K562 (cell line): ENCODE data around the gene MEF2C. TPM values are rescaled to one million over a fixed set of nuclear protein-coding genes. Genes with fewer than 3 reads are reported as not detected.

Experiments
- ATAC-seq: fragments of 200-7000 bp; cut with Tn5 transposase; 3 replicates; pipeline ENCODE4 v1.9.1; 2020; ENCODE audit warnings: moderate library complexity
- BruUV-seq: library from RNA; stranded (reverse); fragments of 400-500 nt; replicated peaks from 2 replicates; lab custom pipeline; 2021; lab: Mats Ljungman, UMichigan
- CTCF ChIA-PET: fragments of 300-600 bp; formaldehyde crosslinking; extraction: SDS; loops from one replicate; lab custom pipeline; 2021; ENCODE audit warnings: low intra/inter-chr PET ratio; lab: Yijun Ruan, JAX
- POLR2A ChIA-PET: fragments of 300-600, 350-650 bp; sonication (Branson Sonifier 250); formaldehyde crosslinking; extraction: SDS; loops from one replicate; lab custom pipeline; 2021; ENCODE audit warnings: antibody characterized with exemption, inconsistent platforms; lab: Yijun Ruan, JAX
- DNase-seq, 4 experiments: peaks; one replicate each; pipeline versions ENCODE4 v3.0.0 to v3.0.0-alpha.2; 2011 to 2018; ENCODE audit warnings: low spot score in 3 of 4, mixed read lengths in 3 of 4; ENCODE audit errors: extremely low read depth in 1 of 4
- FAIRE-seq: peaks from 2 replicates; lab custom pipeline; 2011; peaks lifted over from hg19 to GRCh38; lab: Jason Lieb, UNC
- H2AFZ ChIP-seq: 2 replicates; pipeline ENCODE4 v1.6.0; 2011; ENCODE audit warnings: low read depth, low read length, control low read depth, inconsistent platforms
- H3K27ac ChIP-seq: fragments of 200-600 bp; 3 replicates; pipeline ENCODE4 v1.8.0; 2011; ENCODE audit warnings: low read depth, mild to moderate bottlenecking, control low read depth, inconsistent platforms, low read length, moderate library complexity, mixed read lengths; ENCODE audit errors: extremely low read depth
- H3K27me3 ChIP-seq, 2 experiments: fragments of 300-600 bp in 1 of 2; 2 replicates in 1 of 2; 3 replicates in 1 of 2; pipeline versions ENCODE4 v1.6.0 to v1.8.0; 2011; ENCODE audit warnings: inconsistent platforms in 2 of 2, low read length in 2 of 2, mild to moderate bottlenecking in 1 of 2, mixed read lengths in 1 of 2, moderate library complexity in 1 of 2; ENCODE audit not compliant: control insufficient read depth in 2 of 2, insufficient read depth in 2 of 2
- H3K36me3 ChIP-seq: fragments of 300-600 bp; 3 replicates; pipeline ENCODE4 v1.8.0; 2011; ENCODE audit warnings: mild to moderate bottlenecking, low read length, inconsistent platforms; ENCODE audit not compliant: control insufficient read depth, insufficient read depth
- H3K4me1 ChIP-seq, 2 experiments: fragments of 200-600 bp in 1 of 2; replicated peaks in 1 of 2; 2 replicates in 1 of 2; 3 replicates in 1 of 2; pipeline versions ENCODE4 v1.5.1 to v1.8.0; 2011; ENCODE audit warnings: inconsistent platforms in 2 of 2, low read length in 2 of 2, mild to moderate bottlenecking in 1 of 2, mixed read lengths in 1 of 2, moderate library complexity in 1 of 2; ENCODE audit not compliant: control insufficient read depth in 2 of 2, insufficient read depth in 2 of 2
- H3K4me2 ChIP-seq: 2 replicates; pipeline ENCODE4 v1.6.1; 2011; ENCODE audit warnings: low read length, control low read depth, inconsistent platforms, mixed read lengths; ENCODE audit not compliant: insufficient read depth
- H3K4me3 ChIP-seq: fragments of 200-600 bp; sonication (generic), shearing (Covaris generic); 2 replicates; pipeline ENCODE4 v1.5.1; 2016; ENCODE audit warnings: control low read depth, inconsistent platforms
- H3K79me2 ChIP-seq: fragments of 200-600 bp; 3 replicates; pipeline ENCODE4 v1.8.0; 2011; ENCODE audit warnings: low read length, inconsistent platforms; ENCODE audit not compliant: control insufficient read depth, insufficient read depth
- H3K9ac ChIP-seq, 2 experiments: 2 replicates each; pipeline versions ENCODE4 v1.6.0 to v1.6.1; 2011; ENCODE audit warnings: low read depth in 2 of 2, low read length in 2 of 2, control low read depth in 1 of 2, inconsistent platforms in 1 of 2, mild to moderate bottlenecking in 1 of 2, mixed read lengths in 1 of 2; ENCODE audit not compliant: insufficient read depth in 1 of 2
- H3K9me1 ChIP-seq: one replicate; pipeline ENCODE4 v1.6.0; 2011; ENCODE audit warnings: inconsistent platforms, mild to moderate bottlenecking, low read length, moderate library complexity; ENCODE audit not compliant: control insufficient read depth, insufficient read depth
- H3K9me3 ChIP-seq: replicated peaks from 2 replicates; pipeline ENCODE4 v1.5.1; 2011; ENCODE audit warnings: low read depth, low read length, inconsistent platforms; ENCODE audit not compliant: control insufficient read depth, insufficient read depth
- H4K20me1 ChIP-seq: replicated peaks from 2 replicates; pipeline ENCODE4 v1.6.1; 2011; ENCODE audit warnings: low read length, inconsistent platforms, mixed read lengths; ENCODE audit not compliant: control insufficient read depth, insufficient read depth
- CAMTA2 ChIP-seq: fragments of 250-450 bp; sonication (Bioruptor Pico); conservative IDR thresholded peaks from 2 replicates; pipeline ENCODE4 v1.5.1; 2022
- DACH1 ChIP-seq: fragments of 450-650 bp; IDR thresholded peaks from 2 replicates; pipeline ENCODE4 v1.6.1; 2018; ENCODE audit not compliant: partially characterized antibody
- EP400 ChIP-seq: fragments of 450-650 bp; IDR thresholded peaks from 2 replicates; pipeline ENCODE4 v1.6.1; 2017; ENCODE audit warnings: antibody characterized with exemption, mild to moderate bottlenecking, moderate library complexity
- GATA2 ChIP-seq: sonication (generic); formaldehyde crosslinking; IDR thresholded peaks from 2 replicates; pipeline ENCODE4 v1.4.0; 2020; ENCODE audit warnings: mild to moderate bottlenecking, missing genetic modification reagents
- HNRNPL ChIP-seq: fragments of 200-400 bp; formaldehyde crosslinking; IDR thresholded peaks from 2 replicates; pipeline ENCODE4 v1.6.1; 2017; ENCODE audit warnings: low read depth, mild to moderate bottlenecking, low read length
- HNRNPUL1 ChIP-seq: fragments of 200-400 bp; formaldehyde crosslinking; IDR thresholded peaks from 2 replicates; pipeline ENCODE4 v1.6.1; 2017; ENCODE audit warnings: low read length
- KDM5B ChIP-seq: fragments of 200-600 bp; sonication (generic); IDR thresholded peaks from 2 replicates; pipeline ENCODE4 v1.6.1; 2012; ENCODE audit warnings: low read depth, mild to moderate bottlenecking, moderate library complexity, low read length, control low read depth, inconsistent platforms; ENCODE audit not compliant: insufficient replicate concordance
- NRF1 ChIP-seq, 2 experiments: fragments of 450-650 bp; IDR thresholded peaks in 1 of 2; conservative IDR thresholded peaks in 1 of 2; 2 replicates each; pipeline ENCODE4 v1.6.1; 2014; ENCODE audit warnings: mild to moderate bottlenecking in 2 of 2
- POLR2AphosphoS2 ChIP-seq: IDR thresholded peaks from 2 replicates; pipeline ENCODE4 v1.6.1; 2012; ENCODE audit warnings: low read length, improper control_type of control experiment
- RBFOX2 ChIP-seq: fragments of 200-400 bp; formaldehyde crosslinking; IDR thresholded peaks from 2 replicates; pipeline ENCODE4 v1.6.1; 2017; ENCODE audit warnings: low read depth, mild to moderate bottlenecking, low read length, moderate library complexity
- TRIM24 ChIP-seq, 2 experiments: fragments of 450-650 bp; IDR thresholded peaks; 2 replicates each; pipeline ENCODE4 v1.6.1; 2016
- ZC3H11A ChIP-seq: IDR thresholded peaks from 2 replicates; pipeline ENCODE4 v1.6.1; 2012; ENCODE audit warnings: low read depth, low read length, improper control_type of control experiment
- ZC3H4 ChIP-seq: sonication (generic); formaldehyde crosslinking; IDR thresholded peaks from 2 replicates; pipeline ENCODE4 v1.9.0; 2021; ENCODE audit warnings: missing genetic modification reagents, borderline replicate concordance
- ZNF140 ChIP-seq: fragments of 250-450 bp; sonication (Bioruptor Pico); IDR thresholded peaks from 2 replicates; pipeline ENCODE4 v1.8.0; 2021; ENCODE audit warnings: moderate library complexity, mild to moderate bottlenecking, inconsistent platforms
- ZNF197 ChIP-seq: fragments of 200-800 bp; sonication (Bioruptor generic); IDR thresholded peaks from 2 replicates; pipeline ENCODE4 v1.6.1; 2016; ENCODE audit warnings: low read depth, missing genetic modification characterization, missing compliant biosample characterization
- ZNF239 ChIP-seq: fragments of 250-450 bp; sonication (Bioruptor Pico); IDR thresholded peaks from 2 replicates; pipeline ENCODE4 v1.4.0; 2020; ENCODE audit warnings: mild to moderate bottlenecking
- in situ Hi-C: fragments of 300-500 bp; cut with MboI; formaldehyde crosslinking; loops from 4 replicates; pipeline ENCODE4 v1.15.0; 2018; ENCODE audit warnings: inconsistent platforms, mixed read lengths
- intact Hi-C: fragments of 100-400 bp; cut with micrococcal nuclease; formaldehyde crosslinking; loops from 2 replicates; pipeline ENCODE4 v1.14.2; 2022
- polyA plus RNA-seq, 8 experiments: library from polyadenylated mRNA; depleted of rRNA in 4 of 8; stranded (reverse) in 5 of 8; unstranded in 3 of 8; fragments of >200 nt; fragmentation: Nextera tagmentation in 2 of 8; fragmentation: Illumina TruSeq in 1 of 8; extraction: Ambion mirVana in 2 of 8; extraction: Trizol in 1 of 8; gene quantifications; 2 replicates each; pipeline versions ENCODE4 v1.2.1 to v1.2.3, GENCODE V29; 2011 to 2014; ENCODE audit warnings: inconsistent platforms in 1 of 8, missing spikeins in 1 of 8
- total RNA-seq, 7 experiments: library from RNA; depleted of rRNA in 6 of 7; stranded (reverse); fragments of >200 nt in 6 of 7; fragmentation: Illumina TruSeq in 2 of 7; extraction: Trizol in 2 of 7; gene quantifications; 2 replicates each; pipeline versions ENCODE4 v1.2.1 to v1.2.3, GENCODE V29; 2011 to 2021; ENCODE audit warnings: low replicate concordance in 1 of 7
- TF ChIP-seq, protein P1 (sequence below): sonication (generic); formaldehyde crosslinking; IDR thresholded peaks from 2 replicates; pipeline ENCODE4 v1.8.0; 2022; ENCODE audit warnings: mild to moderate bottlenecking, missing genetic modification reagents
- TF ChIP-seq, protein P2 (sequence below): fragments of 250-450 bp; sonication (Bioruptor Pico); IDR thresholded peaks from 2 replicates; pipeline ENCODE4 v1.4.0; 2020
- TF ChIP-seq, protein P3 (sequence below): sonication (generic); formaldehyde crosslinking; IDR thresholded peaks from 2 replicates; pipeline ENCODE4 v1.8.0; 2022; ENCODE audit warnings: mild to moderate bottlenecking, missing genetic modification reagents
- TF ChIP-seq, protein P4 (sequence below): sonication (generic); formaldehyde crosslinking; IDR thresholded peaks from 2 replicates; pipeline ENCODE4 v1.9.0; 2022; ENCODE audit warnings: mild to moderate bottlenecking, missing genetic modification reagents

Gene MEF2C
- total and polyA plus RNA-seq, 9 of the 15 experiments (the other 6 are each of a cell fraction or from before 2014, with no cell fraction given), result 25.1 to 67.8 (median 58.3) TPM

DNA sequence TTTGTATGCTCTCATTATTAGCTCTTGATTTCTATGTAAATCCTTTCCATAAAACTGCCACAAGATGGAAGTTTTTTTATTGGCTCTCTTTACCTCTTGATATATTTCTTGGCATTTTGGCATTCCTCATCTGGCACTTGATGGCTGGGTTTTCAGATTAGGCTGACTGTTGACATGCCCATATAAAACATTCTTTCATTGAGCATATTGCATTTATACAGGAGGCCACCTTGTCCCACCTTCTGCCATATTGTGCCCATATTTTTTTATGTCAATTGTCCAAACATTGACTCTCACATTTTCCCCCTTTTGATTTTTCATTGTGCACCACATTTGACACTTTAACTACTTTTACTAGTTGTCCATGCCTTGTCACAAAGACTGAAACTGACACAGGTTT, 182.9 kb downstream of the MEF2C start:
- Histone ChIP-seq H3K9me3 (no peaks in the 10 kb centered on the region), H3K4me2 (no peak overlapping the region), H3K4me1 (no peaks in the 10 kb centered on the region), H3K27ac (no peak overlapping the region), H4K20me1 (no peaks in the 10 kb centered on the region), H2AFZ (no peak overlapping the region), H3K4me3 (no peak overlapping the region), H3K36me3 (no peaks in the 10 kb centered on the region), H3K79me2 (no peaks in the 10 kb centered on the region), H3K9ac (no peak overlapping the region), H3K9me1 (no peaks in the 10 kb centered on the region), H3K27me3 (peaks cover 4 to 5% of the 10 kb centered on the region in 2 experiments; a peak in 2 of 5 replicates)
- no peak for FAIRE-seq
- no TSS peak for BruUV-seq
- intact Hi-C loops (no loop called here), in situ Hi-C loops (loop anchor here (25.0 kb wide), 1 partner anchor 1562 kb away; no protein-coding TSS in a partner anchor)
- no peak for ATAC-seq
- TF ChIP-seq, protein P1, sequence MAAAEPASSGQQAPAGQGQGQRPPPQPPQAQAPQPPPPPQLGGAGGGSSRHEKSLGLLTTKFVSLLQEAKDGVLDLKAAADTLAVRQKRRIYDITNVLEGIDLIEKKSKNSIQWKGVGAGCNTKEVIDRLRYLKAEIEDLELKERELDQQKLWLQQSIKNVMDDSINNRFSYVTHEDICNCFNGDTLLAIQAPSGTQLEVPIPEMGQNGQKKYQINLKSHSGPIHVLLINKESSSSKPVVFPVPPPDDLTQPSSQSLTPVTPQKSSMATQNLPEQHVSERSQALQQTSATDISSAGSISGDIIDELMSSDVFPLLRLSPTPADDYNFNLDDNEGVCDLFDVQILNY (CRISPR knock-in tag), result no peak
- no peak for TF ChIP-seq TRIM24 (IDR thresholded peaks at IDR 0.05)
- TF ChIP-seq, protein P2, sequence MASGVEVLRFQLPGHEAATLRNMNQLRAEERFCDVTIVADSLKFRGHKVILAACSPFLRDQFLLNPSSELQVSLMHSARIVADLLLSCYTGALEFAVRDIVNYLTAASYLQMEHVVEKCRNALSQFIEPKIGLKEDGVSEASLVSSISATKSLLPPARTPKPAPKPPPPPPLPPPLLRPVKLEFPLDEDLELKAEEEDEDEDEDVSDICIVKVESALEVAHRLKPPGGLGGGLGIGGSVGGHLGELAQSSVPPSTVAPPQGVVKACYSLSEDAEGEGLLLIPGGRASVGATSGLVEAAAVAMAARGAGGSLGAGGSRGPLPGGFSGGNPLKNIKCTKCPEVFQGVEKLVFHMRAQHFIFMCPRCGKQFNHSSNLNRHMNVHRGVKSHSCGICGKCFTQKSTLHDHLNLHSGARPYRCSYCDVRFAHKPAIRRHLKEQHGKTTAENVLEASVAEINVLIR (CRISPR knock-in tag), result no peak
- TF ChIP-seq, protein P3, sequence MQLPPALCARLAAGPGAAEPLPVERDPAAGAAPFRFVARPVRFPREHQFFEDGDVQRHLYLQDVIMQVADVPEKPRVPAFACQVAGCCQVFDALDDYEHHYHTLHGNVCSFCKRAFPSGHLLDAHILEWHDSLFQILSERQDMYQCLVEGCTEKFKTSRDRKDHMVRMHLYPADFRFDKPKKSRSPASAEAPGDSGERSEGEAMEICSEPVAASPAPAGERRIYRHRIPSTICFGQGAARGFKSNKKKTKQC (CRISPR knock-in tag), result no peak
- no peak for TF ChIP-seq EP400
- TF ChIP-seq ZNF197 (CRISPR knock-in tag), result no peak
- TF ChIP-seq ZC3H11A, result no peak
- no peak for TF ChIP-seq GATA2 (CRISPR knock-in tag)
- TF ChIP-seq ZNF239 (CRISPR knock-in tag), result no peak
- no peak for TF ChIP-seq KDM5B
- no peak for TF ChIP-seq CAMTA2 (CRISPR knock-in tag)
- TF ChIP-seq, protein P4, sequence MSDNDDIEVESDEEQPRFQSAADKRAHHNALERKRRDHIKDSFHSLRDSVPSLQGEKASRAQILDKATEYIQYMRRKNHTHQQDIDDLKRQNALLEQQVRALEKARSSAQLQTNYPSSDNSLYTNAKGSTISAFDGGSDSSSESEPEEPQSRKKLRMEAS (CRISPR knock-in tag), result no peak
- TF ChIP-seq ZNF140 (CRISPR knock-in tag), result no peak
- TF ChIP-seq POLR2AphosphoS2, result no peak
- TF ChIP-seq HNRNPL, result no peak
- TF ChIP-seq RBFOX2, result no peak
- no peak for TF ChIP-seq ZC3H4 (CRISPR knock-in tag)
- TF ChIP-seq NRF1 (conservative IDR thresholded peaks at IDR 0.05 in 1 of 2, IDR thresholded peaks at IDR 0.05 in 1 of 2), result no peak
- no peak for TF ChIP-seq DACH1
- TF ChIP-seq HNRNPUL1, result no peak
- no peak for DNase-seq
- POLR2A ChIA-PET, result no interaction called here
- CTCF ChIA-PET, result no interaction called here
